ENCODE results near the gene APOL3. TPM values are rescaled to one million over a fixed set of nuclear protein-coding genes. Genes with fewer than 3 reads are reported as not detected.

APOL3 gene
- total and polyA plus RNA-seq, 2 of the 13 experiments (the other 11 are each of a cell fraction or from before 2014, with no cell fraction given): 3.8 to 5.4 TPM

- TF ChIP-seq THAP7 (CRISPR knock-in tag; IDR thresholded peaks at IDR 0.05) (no peak), HINFP (CRISPR knock-in tag; IDR thresholded peaks at IDR 0.05; ENCODE audit: low read depth) (no peak), MXI1 (IDR thresholded peaks at IDR 0.05; ENCODE audit: borderline replicate concordance, low read depth, low read length) (peak; percentile 70; the same call in 1 of the 3 replicates), ZNF17 (CRISPR knock-in tag; IDR thresholded peaks at IDR 0.05) (no peak), ZNF10 (CRISPR knock-in tag; IDR thresholded peaks at IDR 0.05; ENCODE audit: borderline replicate concordance, low read depth) (no peak), ZBED4 (CRISPR knock-in tag; IDR thresholded peaks at IDR 0.05; ENCODE audit: borderline replicate concordance) (peak; percentile 93; the same call in 1 of the 2 replicates), RAD21 (CRISPR knock-in tag; IDR thresholded peaks at IDR 0.05) (no peak), ZNF737 (CRISPR knock-in tag; IDR thresholded peaks at IDR 0.05; ENCODE audit: borderline replicate concordance) (no peak), ZNF350 (CRISPR knock-in tag; IDR thresholded peaks at IDR 0.05; ENCODE audit: borderline replicate concordance, low read depth) (peak; percentile 46; the same call in 1 of the 2 replicates), ZNF543 (CRISPR knock-in tag; IDR thresholded peaks at IDR 0.05) (0 out of 2 replicates have a peak, but pooled peaks have one; percentile 37), ZNF839 (CRISPR knock-in tag; IDR thresholded peaks at IDR 0.05; ENCODE audit: borderline replicate concordance) (0 out of 2 replicates have a peak, but pooled peaks have one; percentile 33), ZNF546 (CRISPR knock-in tag; conservative IDR thresholded peaks at IDR 0.05) (no peak), RARG (CRISPR knock-in tag; IDR thresholded peaks at IDR 0.05; ENCODE audit: low read depth) (no peak), ETS1 (CRISPR knock-in tag; IDR thresholded peaks at IDR 0.05) (no peak), NFE2L1 (CRISPR knock-in tag; IDR thresholded peaks at IDR 0.05; ENCODE audit: borderline replicate concordance) (0 out of 2 replicates have a peak, but pooled peaks have one; percentile 40), ZNF761 (CRISPR knock-in tag; conservative IDR thresholded peaks at IDR 0.05) (no peak), ZNF768 (CRISPR knock-in tag; IDR thresholded peaks at IDR 0.05) (no peak), FOXA3 (CRISPR knock-in tag; IDR thresholded peaks at IDR 0.05) (no peak), TEAD3 (CRISPR knock-in tag; optimal IDR thresholded peaks at IDR 0.05; ENCODE audit: borderline replicate concordance) (peak; percentile 29), SIN3A (IDR thresholded peaks at IDR 0.05; ENCODE audit: borderline replicate concordance, low read depth, low read length) (peak; percentile 48; the same call in 1 of the 2 replicates), HNRNPLL (IDR thresholded peaks at IDR 0.05; ENCODE audit: low read depth, low read length, poor library complexity, severe bottlenecking) (peak; percentile 31), ZNF20 (CRISPR knock-in tag; IDR thresholded peaks at IDR 0.05) (no peak)
Observed at GRCh38 chr22:36156515-36157419, 3.8 kb downstream of the APOL3 start (continued).

Measured in HepG2 (cell line).